ENCODE results near the gene CDH12. TPM values are rescaled to one million over a fixed set of nuclear protein-coding genes. Genes with fewer than 3 reads are reported as not detected.
"Not testable (repeated sequence)": the region's sequence is repeated elsewhere in the genome, so short reads cannot be mapped to it uniquely, and the experiment has no call there.

The CDH12 gene
- total RNA-seq, 5 donors from 2014 or later (not counting 1 experiment from before 2014, with no cell fraction given), result not detected

GRCh38 chr5:22314548-22314947 is 538.6 kb downstream of the CDH12 start:
- Mint-ChIP-seq H3K36me3 (no peaks in the 10 kb centered on the region), H3K4me1 (no peaks in the 10 kb centered on the region), H3K27me3 (no peaks in the 10 kb centered on the region), H3K4me3 (no peak overlapping the region), H3K9me3 (peaks cover 4 to 20% (median 14%) of the 10 kb centered on the region in 3 donors), H3K27ac (no peak overlapping the region)
- 100% methylated on average over 1 of the region's 6 CpGs for WGBS (ENCODE audit: insufficient coverage)
- Histone ChIP-seq H3K4me1 (ENCODE audit: control insufficient read depth in 1 of 2, extremely low read depth in 1 of 2, insufficient read depth in 2 of 2, low read length in 2 of 2) (no peaks in the 10 kb centered on the region), H3K4me3 (ENCODE audit: control insufficient read depth in 1 of 2, extremely low read depth in 1 of 2, low read length in 1 of 2) (no peak overlapping the region), H3K36me3 (ENCODE audit: control insufficient read depth in 2 of 2, extremely low read depth in 1 of 2, insufficient read depth in 1 of 2, low read length in 1 of 2) (no peaks in the 10 kb centered on the region), H3K27ac (ENCODE audit: low read length) (no peak overlapping the region), H3K9me3 (peaks cover 2% of the 10 kb centered on the region), H3K27me3 (replicated peaks in 1 of 2; ENCODE audit: control insufficient read depth in 2 of 2, extremely low read depth in 1 of 2, insufficient read depth in 2 of 2, low read length in 1 of 2) (no peaks in the 10 kb centered on the region)
- ATAC-seq (replicated peaks in 1 of 4) (no peak), DNase-seq (no peak)
- CTCF ChIA-PET, result interaction anchor here in 1 of 2 donors (0.6 kb wide), 1 partner anchor 54 kb away, joined by 3 read pairs; no protein-coding TSS in a partner anchor
- POLR2A ChIA-PET, result no interaction called here

GRCh38 chr5:22306011-22306410 is 547.1 kb downstream of the CDH12 start:
- Histone ChIP-seq H3K27me3 (replicated peaks in 1 of 2; ENCODE audit: control insufficient read depth in 2 of 2, extremely low read depth in 1 of 2, insufficient read depth in 2 of 2, low read length in 1 of 2) (no peaks in the 10 kb centered on the region), H3K4me1 (ENCODE audit: control insufficient read depth in 1 of 2, extremely low read depth in 1 of 2, insufficient read depth in 2 of 2, low read length in 2 of 2) (no peaks in the 10 kb centered on the region), H3K36me3 (ENCODE audit: control insufficient read depth in 2 of 2, extremely low read depth in 1 of 2, insufficient read depth in 1 of 2, low read length in 1 of 2) (no peaks in the 10 kb centered on the region), H3K4me3 (ENCODE audit: control insufficient read depth in 1 of 2, extremely low read depth in 1 of 2, low read length in 1 of 2) (no peak overlapping the region), H3K9me3 (peaks cover 2% of the 10 kb centered on the region), H3K27ac (ENCODE audit: low read length) (no peak overlapping the region)
- WGBS (ENCODE audit: insufficient coverage), result 80% methylated on average over 1 of the region's 2 CpGs
- H3K9me3 Mint-ChIP-seq, result peaks cover 0 to 13% (median 10%) of the 10 kb centered on the region in 3 donors
- no peaks in the 10 kb centered on the region for H3K27me3 Mint-ChIP-seq
- H3K4me3 Mint-ChIP-seq, result no peak overlapping the region
- H3K36me3 Mint-ChIP-seq, result no peaks in the 10 kb centered on the region
- H3K27ac Mint-ChIP-seq, result no peak overlapping the region
- CTCF ChIA-PET, result no interaction called here
- no peak for DNase-seq
- POLR2A ChIA-PET, result no interaction called here
- H3K4me1 Mint-ChIP-seq, result no peaks in the 10 kb centered on the region
- ATAC-seq (replicated peaks in 1 of 4), result no peak

GRCh38 chr5:22295832-22296231 is 557.3 kb downstream of the CDH12 start:
- Mint-ChIP-seq H3K4me3 (no peak overlapping the region), H3K4me1 (no peaks in the 10 kb centered on the region), H3K27ac (no peak overlapping the region), H3K9me3 (peaks cover 17 to 37% (median 22%) of the 10 kb centered on the region in 3 donors), H3K36me3 (no peaks in the 10 kb centered on the region), H3K27me3 (no peaks in the 10 kb centered on the region)
- WGBS (ENCODE audit: insufficient coverage), result no CpG with 5 or more reads among the region's 1 CpG
- ChIA-PET POLR2A (no interaction called here), CTCF (no interaction called here)
- Histone ChIP-seq H3K4me1 (ENCODE audit: control insufficient read depth in 1 of 2, extremely low read depth in 1 of 2, insufficient read depth in 2 of 2, low read length in 2 of 2) (no peaks in the 10 kb centered on the region), H3K27me3 (replicated peaks in 1 of 2; ENCODE audit: control insufficient read depth in 2 of 2, extremely low read depth in 1 of 2, insufficient read depth in 2 of 2, low read length in 1 of 2) (no peaks in the 10 kb centered on the region), H3K4me3 (ENCODE audit: control insufficient read depth in 1 of 2, extremely low read depth in 1 of 2, low read length in 1 of 2) (no peak overlapping the region), H3K27ac (ENCODE audit: low read length) (no peak overlapping the region), H3K9me3 (peaks cover 4% of the 10 kb centered on the region), H3K36me3 (ENCODE audit: control insufficient read depth in 2 of 2, extremely low read depth in 1 of 2, insufficient read depth in 1 of 2, low read length in 1 of 2) (no peaks in the 10 kb centered on the region)
- DNase-seq (no peak), ATAC-seq (replicated peaks in 1 of 4) (no peak)

GRCh38 chr5:22293147-22293546 is 560.0 kb downstream of the CDH12 start:
- Mint-ChIP-seq H3K27ac (no peak overlapping the region), H3K4me1 (no peaks in the 10 kb centered on the region)
- ATAC-seq (replicated peaks in 1 of 4), result no peak

GRCh38 chr5:22278164-22278563 is 575.0 kb downstream of the CDH12 start:
- no peaks in the 10 kb centered on the region for H3K4me1 ChIP-seq (ENCODE audit: control insufficient read depth in 1 of 2, extremely low read depth in 1 of 2, insufficient read depth in 2 of 2, low read length in 2 of 2)
- Mint-ChIP-seq H3K36me3 (no peaks in the 10 kb centered on the region), H3K27ac (no peak overlapping the region), H3K4me1 (no peaks in the 10 kb centered on the region), H3K27me3 (no peaks in the 10 kb centered on the region), H3K4me3 (no peak overlapping the region), H3K9me3 (peaks cover 4 to 17% (median 5%) of the 10 kb centered on the region in 3 donors)
- ChIA-PET POLR2A (interaction anchor here in 1 of 2 donors (0.5 kb wide), 1 partner anchor 17 kb away, joined by 3 read pairs; no protein-coding TSS in a partner anchor), CTCF (no interaction called here)
- DNase-seq (no peak), ATAC-seq (replicated peaks in 1 of 4) (no peak)
- no peak overlapping the region for H3K4me3 ChIP-seq (ENCODE audit: control insufficient read depth in 1 of 2, extremely low read depth in 1 of 2, low read length in 1 of 2)
- no CpG with 5 or more reads among the region's 1 CpG for WGBS (ENCODE audit: insufficient coverage)
- H3K9me3 ChIP-seq, result no peaks in the 10 kb centered on the region
- H3K27me3 ChIP-seq (replicated peaks in 1 of 2; ENCODE audit: control insufficient read depth in 2 of 2, extremely low read depth in 1 of 2, insufficient read depth in 2 of 2, low read length in 1 of 2), result no peaks in the 10 kb centered on the region
- H3K27ac ChIP-seq (ENCODE audit: low read length), result no peak overlapping the region
- no peaks in the 10 kb centered on the region for H3K36me3 ChIP-seq (ENCODE audit: control insufficient read depth in 2 of 2, extremely low read depth in 1 of 2, insufficient read depth in 1 of 2, low read length in 1 of 2)

More at GRCh38 chr5:22293147-22293546, 560.0 kb downstream of the CDH12 start:
- H3K4me3 ChIP-seq (ENCODE audit: control insufficient read depth in 1 of 2, extremely low read depth in 1 of 2, low read length in 1 of 2), result peak overlapping the region in 1 of 2 donors; percentile 6
- Mint-ChIP-seq H3K9me3 (peaks cover 12 to 44% (median 27%) of the 10 kb centered on the region in 3 donors), H3K36me3 (no peaks in the 10 kb centered on the region), H3K4me3 (no peak overlapping the region), H3K27me3 (no peaks in the 10 kb centered on the region)
- no peaks in the 10 kb centered on the region for H3K4me1 ChIP-seq (ENCODE audit: control insufficient read depth in 1 of 2, extremely low read depth in 1 of 2, insufficient read depth in 2 of 2, low read length in 2 of 2)
- CTCF ChIA-PET, result no interaction called here
- no peak overlapping the region for H3K27ac ChIP-seq (ENCODE audit: low read length)
- no peaks in the 10 kb centered on the region for H3K27me3 ChIP-seq (replicated peaks in 1 of 2; ENCODE audit: control insufficient read depth in 2 of 2, extremely low read depth in 1 of 2, insufficient read depth in 2 of 2, low read length in 1 of 2)
- no peak for DNase-seq
- WGBS (ENCODE audit: insufficient coverage), result no CpG with 5 or more reads among the region's 3 CpGs
- H3K9me3 ChIP-seq, result peaks cover 3% of the 10 kb centered on the region
- POLR2A ChIA-PET, result no interaction called here
- H3K36me3 ChIP-seq (ENCODE audit: control insufficient read depth in 2 of 2, extremely low read depth in 1 of 2, insufficient read depth in 1 of 2, low read length in 1 of 2), result no peaks in the 10 kb centered on the region

- no peak overlapping the region for H3K27ac Mint-ChIP-seq
- no peak overlapping the region for H3K4me3 ChIP-seq (ENCODE audit: control insufficient read depth in 1 of 2, extremely low read depth in 1 of 2, low read length in 1 of 2)
- ATAC-seq (replicated peaks in 1 of 4), result no peak
- peaks cover 4 to 27% (median 10%) of the 10 kb centered on the region in 3 donors for H3K9me3 Mint-ChIP-seq
- WGBS (ENCODE audit: insufficient coverage), result 57% methylated on average over 2 of the region's 4 CpGs
- no peaks in the 10 kb centered on the region for H3K27me3 ChIP-seq (replicated peaks in 1 of 2; ENCODE audit: control insufficient read depth in 2 of 2, extremely low read depth in 1 of 2, insufficient read depth in 2 of 2, low read length in 1 of 2)
- POLR2A ChIA-PET, result no interaction called here
- CTCF ChIA-PET, result no interaction called here
- H3K4me1 Mint-ChIP-seq, result no peaks in the 10 kb centered on the region
- H3K36me3 Mint-ChIP-seq, result no peaks in the 10 kb centered on the region
- H3K36me3 ChIP-seq (ENCODE audit: control insufficient read depth in 2 of 2, extremely low read depth in 1 of 2, insufficient read depth in 1 of 2, low read length in 1 of 2), result no peaks in the 10 kb centered on the region
- DNase-seq, result no peak
- H3K9me3 ChIP-seq, result no peaks in the 10 kb centered on the region
- H3K4me1 ChIP-seq (ENCODE audit: control insufficient read depth in 1 of 2, extremely low read depth in 1 of 2, insufficient read depth in 2 of 2, low read length in 2 of 2), result no peaks in the 10 kb centered on the region
- no peaks in the 10 kb centered on the region for H3K27me3 Mint-ChIP-seq
- no peak overlapping the region for H3K27ac ChIP-seq (ENCODE audit: low read length)
- no peak overlapping the region for H3K4me3 Mint-ChIP-seq
Measured at GRCh38 chr5:22277006-22277405, 576.1 kb downstream of the CDH12 start.

GRCh38 chr5:22265855-22266254 is 587.3 kb downstream of the CDH12 start:
- H3K36me3 ChIP-seq (ENCODE audit: control insufficient read depth in 2 of 2, extremely low read depth in 1 of 2, insufficient read depth in 1 of 2, low read length in 1 of 2); H3K4me1 Mint-ChIP-seq; H3K27ac Mint-ChIP-seq; H3K27me3 ChIP-seq (replicated peaks in 1 of 2; ENCODE audit: control insufficient read depth in 2 of 2, extremely low read depth in 1 of 2, insufficient read depth in 2 of 2, low read length in 1 of 2); H3K27ac ChIP-seq (ENCODE audit: low read length); H3K4me3 ChIP-seq (ENCODE audit: control insufficient read depth in 1 of 2, extremely low read depth in 1 of 2, low read length in 1 of 2); H3K27me3 Mint-ChIP-seq; H3K4me1 ChIP-seq (ENCODE audit: control insufficient read depth in 1 of 2, extremely low read depth in 1 of 2, insufficient read depth in 2 of 2, low read length in 2 of 2); H3K4me3 Mint-ChIP-seq; H3K36me3 Mint-ChIP-seq; DNase-seq; H3K9me3 ChIP-seq; ATAC-seq (replicated peaks in 1 of 4); CTCF ChIA-PET: not testable (repeated sequence)
- WGBS (ENCODE audit: insufficient coverage), result 88% methylated on average over 4 of the region's 7 CpGs
- POLR2A ChIA-PET, result interaction anchor here in 1 of 2 donors (0.6 kb wide), 1 partner anchor 64 kb away, joined by 3 read pairs; no protein-coding TSS in a partner anchor
- peaks cover 0 to 12% (median 10%) of the 10 kb centered on the region in 3 donors for H3K9me3 Mint-ChIP-seq

All from T-cell (primary cell).